OCI-LY7 (cell line): ENCODE data around the gene GLB1L2.

Experiments
- EZH2phosphoT487 ChIP-seq: fragments of 200-600 bp; sonication (generic); IDR thresholded peaks from 2 replicates; pipeline ENCODE4 v1.6.1; 2018; ENCODE audit warnings: low read depth, borderline replicate concordance, mild to moderate bottlenecking, mixed run types, antibody characterized with exemption, low read length, moderate library complexity, mixed read lengths
- TF ChIP-seq, protein P1 (sequence below): fragments of 200-600 bp; sonication (generic); conservative IDR thresholded peaks from 2 replicates; pipeline ENCODE4 v1.5.1; 2014; ENCODE audit warnings: mild to moderate bottlenecking, antibody characterized with exemption, low read length, moderate library complexity, mixed read lengths

DNA sequence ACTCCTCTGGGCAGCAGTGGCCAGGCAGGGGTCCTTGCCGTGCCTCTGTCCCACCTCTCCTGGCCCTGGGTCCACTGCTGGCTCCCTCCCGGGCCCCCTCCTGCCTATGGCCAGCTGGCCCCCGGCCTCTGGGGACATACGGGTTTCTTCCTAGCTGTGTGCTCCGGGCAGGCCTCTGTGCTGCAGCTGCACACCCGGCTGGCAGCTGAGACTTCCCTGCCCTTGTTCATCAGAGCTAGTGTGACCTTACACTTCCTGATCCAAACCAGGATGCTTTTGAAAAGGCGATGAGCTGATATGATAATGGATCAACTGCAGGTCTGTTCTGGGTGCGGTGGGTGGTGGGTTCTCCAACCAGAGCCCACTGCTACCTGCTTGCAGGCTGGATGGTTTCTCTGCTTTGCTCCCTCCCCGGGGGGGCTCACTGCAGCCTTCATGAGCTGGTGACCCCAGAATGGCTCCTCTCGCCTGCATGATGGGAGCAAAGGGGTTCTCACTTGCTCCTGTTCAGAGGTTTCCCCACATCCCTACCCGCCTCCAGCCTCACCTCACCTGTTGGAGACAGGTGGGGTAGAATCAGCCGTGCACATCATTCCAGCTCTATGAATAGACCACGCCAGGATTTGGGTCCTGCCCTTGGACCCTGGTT is 67.0 kb downstream of the GLB1L2 start:
- TF ChIP-seq, protein P1, sequence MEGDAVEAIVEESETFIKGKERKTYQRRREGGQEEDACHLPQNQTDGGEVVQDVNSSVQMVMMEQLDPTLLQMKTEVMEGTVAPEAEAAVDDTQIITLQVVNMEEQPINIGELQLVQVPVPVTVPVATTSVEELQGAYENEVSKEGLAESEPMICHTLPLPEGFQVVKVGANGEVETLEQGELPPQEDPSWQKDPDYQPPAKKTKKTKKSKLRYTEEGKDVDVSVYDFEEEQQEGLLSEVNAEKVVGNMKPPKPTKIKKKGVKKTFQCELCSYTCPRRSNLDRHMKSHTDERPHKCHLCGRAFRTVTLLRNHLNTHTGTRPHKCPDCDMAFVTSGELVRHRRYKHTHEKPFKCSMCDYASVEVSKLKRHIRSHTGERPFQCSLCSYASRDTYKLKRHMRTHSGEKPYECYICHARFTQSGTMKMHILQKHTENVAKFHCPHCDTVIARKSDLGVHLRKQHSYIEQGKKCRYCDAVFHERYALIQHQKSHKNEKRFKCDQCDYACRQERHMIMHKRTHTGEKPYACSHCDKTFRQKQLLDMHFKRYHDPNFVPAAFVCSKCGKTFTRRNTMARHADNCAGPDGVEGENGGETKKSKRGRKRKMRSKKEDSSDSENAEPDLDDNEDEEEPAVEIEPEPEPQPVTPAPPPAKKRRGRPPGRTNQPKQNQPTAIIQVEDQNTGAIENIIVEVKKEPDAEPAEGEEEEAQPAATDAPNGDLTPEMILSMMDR, result no peak
- TF ChIP-seq EZH2phosphoT487, result no peak
